WTC11 (cell line): ENCODE data around the gene CFAP74. TPM values are rescaled to one million over a fixed set of nuclear protein-coding genes. Genes with fewer than 3 reads are reported as not detected.

Source experiments
- ATAC-seq: fragments of 200-7000 bp; cut with Tn5 transposase; 2 replicates; pipeline ENCODE4 v1.10.0; 2021; ENCODE audit warnings: mild to moderate bottlenecking, moderate library complexity
- CTCF ChIA-PET: fragments of 300-600 bp; sonication (Branson Sonifier 250); formaldehyde crosslinking; loops from one replicate; lab custom pipeline; 2021; ENCODE audit warnings: antibody characterized with exemption; lab: Charles Lee
- POLR2A ChIA-PET: fragments of 350-600 bp; sonication (Branson Sonifier 250); formaldehyde crosslinking; loops from one replicate; lab custom pipeline; 2021; ENCODE audit warnings: antibody characterized with exemption; lab: Charles Lee
- DNase-seq: peaks from one replicate; pipeline ENCODE4 v3.0.0; 2021; ENCODE audit warnings: low spot score
- H3K27ac Mint-ChIP-seq: 2 replicates; pipeline ENCODE4 v1.8.0; 2021; ENCODE audit warnings: mixed read lengths
- H3K27me3 Mint-ChIP-seq: 2 replicates; pipeline ENCODE4 v1.8.0; 2021; ENCODE audit warnings: low read depth, mild to moderate bottlenecking, moderate library complexity, mixed read lengths
- H3K36me3 Mint-ChIP-seq: 2 replicates; pipeline ENCODE4 v1.8.0; 2021; ENCODE audit warnings: mixed read lengths
- H3K4me1 Mint-ChIP-seq: 2 replicates; pipeline ENCODE4 v1.8.0; 2022; ENCODE audit warnings: mixed read lengths
- H3K4me3 Mint-ChIP-seq: 2 replicates; pipeline ENCODE4 v1.8.0; 2021; ENCODE audit warnings: mild to moderate bottlenecking, moderate library complexity, mixed read lengths
- H3K9me3 Mint-ChIP-seq: 2 replicates; pipeline ENCODE4 v1.8.0; 2021; ENCODE audit warnings: mixed read lengths
- CDX4 ChIP-seq: fragments of 250-450 bp; sonication (Bioruptor Pico); IDR thresholded peaks from 2 replicates; pipeline ENCODE4 v1.9.0; 2021; ENCODE audit warnings: moderate library complexity, mild to moderate bottlenecking, inconsistent platforms, borderline replicate concordance
- E2F1 ChIP-seq: sonication (generic); formaldehyde crosslinking; IDR thresholded peaks from 2 replicates; pipeline ENCODE4 v1.8.0; 2022; ENCODE audit warnings: mild to moderate bottlenecking, missing genetic modification reagents
- MXD4 ChIP-seq: fragments of 250-450 bp; sonication (Bioruptor Pico); IDR thresholded peaks from 2 replicates; pipeline ENCODE4 v1.8.0; 2021; ENCODE audit warnings: mild to moderate bottlenecking, moderate library complexity, borderline replicate concordance
- NFE2L1 ChIP-seq: sonication (generic); formaldehyde crosslinking; IDR thresholded peaks from 2 replicates; pipeline ENCODE4 v1.8.1; 2023; ENCODE audit warnings: missing genetic modification reagents
- NR3C1 ChIP-seq: sonication (generic); formaldehyde crosslinking; conservative IDR thresholded peaks from 2 replicates; pipeline ENCODE4 v1.8.1; 2023; ENCODE audit warnings: low read depth, mild to moderate bottlenecking, missing genetic modification reagents
- OVOL2 ChIP-seq: fragments of 250-450 bp; sonication (Bioruptor Pico); IDR thresholded peaks from 2 replicates; pipeline ENCODE4 v1.9.0; 2021; ENCODE audit warnings: mild to moderate bottlenecking, borderline replicate concordance
- PREB ChIP-seq: sonication (generic); formaldehyde crosslinking; IDR thresholded peaks from 2 replicates; pipeline ENCODE4 v1.8.1; 2022; ENCODE audit warnings: mild to moderate bottlenecking, missing genetic modification reagents, moderate library complexity, borderline replicate concordance
- SOX15 ChIP-seq: fragments of 250-450 bp; sonication (Bioruptor Pico); IDR thresholded peaks from 2 replicates; pipeline ENCODE4 v1.9.0; 2021; ENCODE audit warnings: mild to moderate bottlenecking
- TEAD1 ChIP-seq: sonication (generic); formaldehyde crosslinking; IDR thresholded peaks from 2 replicates; pipeline ENCODE4 v1.8.0; 2022; ENCODE audit warnings: mild to moderate bottlenecking, missing genetic modification reagents
- ZBTB21 ChIP-seq: sonication (generic); formaldehyde crosslinking; IDR thresholded peaks from 2 replicates; pipeline ENCODE4 v1.8.1; 2023; ENCODE audit warnings: mild to moderate bottlenecking, missing genetic modification reagents, borderline replicate concordance
- ZMAT4 ChIP-seq: fragments of 250-450 bp; sonication (Bioruptor Pico); IDR thresholded peaks from 2 replicates; pipeline ENCODE4 v1.9.0; 2021; ENCODE audit warnings: mild to moderate bottlenecking
- ZNF121 ChIP-seq: sonication (generic); formaldehyde crosslinking; IDR thresholded peaks from 2 replicates; pipeline ENCODE4 v1.8.0; 2023; ENCODE audit warnings: missing genetic modification reagents
- ZNF138 ChIP-seq: sonication (generic); formaldehyde crosslinking; conservative IDR thresholded peaks from 2 replicates; pipeline ENCODE4 v1.8.1; 2022; ENCODE audit warnings: mild to moderate bottlenecking, moderate library complexity, missing genetic modification reagents
- ZNF232 ChIP-seq: sonication (generic); formaldehyde crosslinking; IDR thresholded peaks from 2 replicates; pipeline ENCODE4 v1.8.0; 2022; ENCODE audit warnings: mild to moderate bottlenecking, missing genetic modification reagents
- ZNF281 ChIP-seq: sonication (generic); formaldehyde crosslinking; IDR thresholded peaks from 2 replicates; pipeline ENCODE4 v1.8.0; 2023; ENCODE audit warnings: mild to moderate bottlenecking, missing genetic modification reagents
- ZNF532 ChIP-seq: fragments of 250-450 bp; sonication (Bioruptor Pico); IDR thresholded peaks from 2 replicates; pipeline ENCODE4 v1.9.0; 2021; ENCODE audit warnings: mild to moderate bottlenecking, borderline replicate concordance
- ZSCAN18 ChIP-seq: fragments of 250-450 bp; sonication (Bioruptor Pico); IDR thresholded peaks from 2 replicates; pipeline ENCODE4 v2.1.2; 2022; ENCODE audit warnings: mild to moderate bottlenecking, moderate library complexity
- total RNA-seq: library from RNA; stranded (reverse); gene quantifications from 3 replicates; pipeline ENCODE4 v1.2.3, GENCODE V29; 2021

Gene CFAP74
- total RNA-seq, 1 experiment from 2014 or later = 0.35 TPM

GRCh38 chr1:1972976-1973715 is 30.4 kb downstream of the CFAP74 start:
- Mint-ChIP-seq H3K4me3 (no peak overlapping the region), H3K9me3 (peaks cover 11% of the 10 kb centered on the region), H3K27ac (no peak overlapping the region), H3K27me3 (no peaks in the 10 kb centered on the region), H3K4me1 (no peaks in the 10 kb centered on the region), H3K36me3 (no peaks in the 10 kb centered on the region)
- no peak for DNase-seq
- CTCF ChIA-PET = interaction anchor here (1.1 to 2.5 kb wide), 6 partner anchors 13 to 77 kb away, joined by 3 to 9 read pairs (median 5); no protein-coding TSS in a partner anchor
- no peak for ATAC-seq
- TF ChIP-seq ZNF281 (CRISPR knock-in tag) = no peak
- TF ChIP-seq CDX4 (CRISPR knock-in tag) = no peak
- no peak for TF ChIP-seq ZNF532 (CRISPR knock-in tag)
- TF ChIP-seq NFE2L1 (CRISPR knock-in tag) = no peak
- no peak for TF ChIP-seq E2F1 (CRISPR knock-in tag)
- POLR2A ChIA-PET = interaction anchor here (1.3 kb wide), 1 partner anchor 46 kb away, joined by 3 read pairs; the partner anchor contains the start of gene GABRD

GRCh38 chr1:1971688-1972087 is 31.9 kb downstream of the CFAP74 start:
- ChIA-PET POLR2A (no interaction called here), CTCF (no interaction called here)
- Mint-ChIP-seq H3K4me1 (no peaks in the 10 kb centered on the region), H3K27ac (no peak overlapping the region), H3K36me3 (no peaks in the 10 kb centered on the region), H3K9me3 (peaks cover 15% of the 10 kb centered on the region), H3K4me3 (no peak overlapping the region), H3K27me3 (no peaks in the 10 kb centered on the region)
- ATAC-seq = no peak
- TF ChIP-seq ZNF121 (CRISPR knock-in tag) (no peak), NR3C1 (CRISPR knock-in tag) (no peak), TEAD1 (CRISPR knock-in tag) (no peak), E2F1 (CRISPR knock-in tag) (no peak), ZNF138 (CRISPR knock-in tag) (no peak), ZBTB21 (CRISPR knock-in tag) (no peak), OVOL2 (CRISPR knock-in tag) (no peak), ZNF232 (no peak), PREB (no peak), ZMAT4 (CRISPR knock-in tag) (no peak), ZSCAN18 (CRISPR knock-in tag) (no peak), MXD4 (CRISPR knock-in tag) (no peak), SOX15 (CRISPR knock-in tag) (no peak)
- DNase-seq = no peak
